ENCODE data around the gene CRIP3. TPM values are rescaled to one million over a fixed set of nuclear protein-coding genes. Genes with fewer than 3 reads are reported as not detected.

Gene CRIP3
- total and polyA plus RNA-seq, 2 of the 13 experiments (the other 11 are each of a cell fraction or from before 2014, with no cell fraction given): 6.3 to 9.3 TPM

GRCh38 chr6:43267619-43268354, 40.8 kb downstream of the CRIP3 start (continued):
- TF ChIP-seq AFF4 (CRISPR knock-in tag; IDR thresholded peaks at IDR 0.05) (peak; percentile 89; the same call in 1 of the 2 replicates), NFIC (IDR thresholded peaks at IDR 0.05; ENCODE audit: low read length) (no peak), REPIN1 (CRISPR knock-in tag; IDR thresholded peaks at IDR 0.05; ENCODE audit: borderline replicate concordance, low read depth) (peak; percentile 100), FOXP4 (CRISPR knock-in tag; IDR thresholded peaks at IDR 0.05) (peak; percentile 99), DRAP1 (CRISPR knock-in tag; IDR thresholded peaks at IDR 0.05) (peak; percentile 87), ZGPAT (CRISPR knock-in tag; IDR thresholded peaks at IDR 0.05) (peak; percentile 100), ZC3H13 (CRISPR knock-in tag; IDR thresholded peaks at IDR 0.05) (peak; percentile 98), MXD1 (CRISPR knock-in tag; IDR thresholded peaks at IDR 0.05) (peak; percentile 95), ZNF776 (CRISPR knock-in tag; IDR thresholded peaks at IDR 0.05) (peak; percentile 97), CBX2 (IDR thresholded peaks at IDR 0.05; ENCODE audit: low read depth, low read length) (no peak), CBX2 (CRISPR knock-in tag; IDR thresholded peaks at IDR 0.05; ENCODE audit: low read depth) (peak; percentile 89), ZNF234 (CRISPR knock-in tag; conservative IDR thresholded peaks at IDR 0.05) (peak; percentile 67; the same call in 1 of the 2 replicates), ZNF281 (CRISPR knock-in tag; IDR thresholded peaks at IDR 0.05; ENCODE audit: borderline replicate concordance) (peak; percentile 98), PLRG1 (conservative IDR thresholded peaks at IDR 0.05) (no peak), ZZZ3 (CRISPR knock-in tag; IDR thresholded peaks at IDR 0.05; ENCODE audit: borderline replicate concordance) (peak; percentile 82; the same call in 1 of the 2 replicates), TFDP2 (CRISPR knock-in tag; IDR thresholded peaks at IDR 0.05) (peak; percentile 92)
